Endothelial cell (in vitro differentiated cells): Measurements from ENCODE around the gene RPS6KA2. TPM values are rescaled to one million over a fixed set of nuclear protein-coding genes. Genes with fewer than 3 reads are reported as not detected.
A peak's percentile ranks its signal among the peaks of the same experiment; 100 is the strongest.

Source experiments
- DNase-seq: peaks from one replicate; pipeline ENCODE4 v3.0.0; 2021; ENCODE audit warnings: low spot score
- H3K27ac Mint-ChIP-seq: one replicate; pipeline ENCODE4 v1.8.0; 2021; ENCODE audit warnings: mixed read lengths, inconsistent platforms; ENCODE audit not compliant: unreplicated experiment
- H3K27me3 Mint-ChIP-seq: one replicate; pipeline ENCODE4 v1.8.0; 2021; ENCODE audit warnings: mild to moderate bottlenecking, moderate library complexity, mixed read lengths, inconsistent platforms; ENCODE audit not compliant: unreplicated experiment
- H3K36me3 Mint-ChIP-seq: one replicate; pipeline ENCODE4 v1.8.0; 2021; ENCODE audit warnings: mild to moderate bottlenecking, low read depth, mixed read lengths, inconsistent platforms; ENCODE audit not compliant: unreplicated experiment
- H3K4me1 Mint-ChIP-seq: one replicate; pipeline ENCODE4 v1.8.0; 2021; ENCODE audit warnings: mild to moderate bottlenecking, mixed read lengths, inconsistent platforms; ENCODE audit not compliant: unreplicated experiment
- H3K4me3 Mint-ChIP-seq: one replicate; pipeline ENCODE4 v1.8.0; 2021; ENCODE audit warnings: mild to moderate bottlenecking, mixed read lengths, inconsistent platforms; ENCODE audit not compliant: unreplicated experiment
- H3K9me3 Mint-ChIP-seq: one replicate; pipeline ENCODE4 v1.8.0; 2021; ENCODE audit warnings: mixed read lengths, inconsistent platforms; ENCODE audit not compliant: unreplicated experiment
- CTCF ChIP-seq: fragments of 200-600 bp; sonication (generic); IDR thresholded peaks from one replicate; pipeline ENCODE4 v1.5.0; 2021; ENCODE audit warnings: antibody characterized with exemption; ENCODE audit not compliant: unreplicated experiment
- total RNA-seq: library from RNA; stranded (reverse); fragmentation: NEBNext Ultra II Directional; extraction: Animal tissue kit (Norgen Biotek cat#: 25700); gene quantifications from one replicate; pipeline ENCODE4 v1.2.1, GENCODE V29; 2021; ENCODE audit not compliant: unreplicated experiment

The RPS6KA2 gene
- total RNA-seq, 1 donor from 2014 or later = 105 TPM

GRCh38 chr6:166439366-166440091 lies 187.5 kb downstream of the RPS6KA2 start:
- no peak for TF ChIP-seq CTCF
- Mint-ChIP-seq H3K4me3 (no peak overlapping the region), H3K27ac (no peak overlapping the region), H3K9me3 (no peaks in the 10 kb centered on the region), H3K36me3 (peaks cover 30% of the 10 kb centered on the region), H3K4me1 (peaks cover 9% of the 10 kb centered on the region), H3K27me3 (peaks cover 4% of the 10 kb centered on the region)
- DNase-seq = no peak

- H3K4me1 Mint-ChIP-seq = peaks cover 9% of the 10 kb centered on the region
- H3K27ac Mint-ChIP-seq = no peak overlapping the region
- DNase-seq = no peak
- no peak for TF ChIP-seq CTCF
- H3K36me3 Mint-ChIP-seq = peaks cover 34% of the 10 kb centered on the region
- peak overlapping the region; percentile 50 for H3K4me3 Mint-ChIP-seq
- H3K27me3 Mint-ChIP-seq = peaks cover 4% of the 10 kb centered on the region
- no peaks in the 10 kb centered on the region for H3K9me3 Mint-ChIP-seq
These were observed 188.7 kb downstream of the RPS6KA2 start for GRCh38 chr6:166438211-166438861.

- DNase-seq = no peak
- TF ChIP-seq CTCF = peak; percentile 14
- H3K36me3 Mint-ChIP-seq = peaks cover 34% of the 10 kb centered on the region
- H3K27me3 Mint-ChIP-seq = peaks cover 4% of the 10 kb centered on the region
- H3K9me3 Mint-ChIP-seq = no peaks in the 10 kb centered on the region
- no peak overlapping the region for H3K4me3 Mint-ChIP-seq
- H3K4me1 Mint-ChIP-seq = peaks cover 9% of the 10 kb centered on the region
- no peak overlapping the region for H3K27ac Mint-ChIP-seq
These were observed 189.4 kb downstream of the RPS6KA2 start for GRCh38 chr6:166437661-166438060.

DNA sequence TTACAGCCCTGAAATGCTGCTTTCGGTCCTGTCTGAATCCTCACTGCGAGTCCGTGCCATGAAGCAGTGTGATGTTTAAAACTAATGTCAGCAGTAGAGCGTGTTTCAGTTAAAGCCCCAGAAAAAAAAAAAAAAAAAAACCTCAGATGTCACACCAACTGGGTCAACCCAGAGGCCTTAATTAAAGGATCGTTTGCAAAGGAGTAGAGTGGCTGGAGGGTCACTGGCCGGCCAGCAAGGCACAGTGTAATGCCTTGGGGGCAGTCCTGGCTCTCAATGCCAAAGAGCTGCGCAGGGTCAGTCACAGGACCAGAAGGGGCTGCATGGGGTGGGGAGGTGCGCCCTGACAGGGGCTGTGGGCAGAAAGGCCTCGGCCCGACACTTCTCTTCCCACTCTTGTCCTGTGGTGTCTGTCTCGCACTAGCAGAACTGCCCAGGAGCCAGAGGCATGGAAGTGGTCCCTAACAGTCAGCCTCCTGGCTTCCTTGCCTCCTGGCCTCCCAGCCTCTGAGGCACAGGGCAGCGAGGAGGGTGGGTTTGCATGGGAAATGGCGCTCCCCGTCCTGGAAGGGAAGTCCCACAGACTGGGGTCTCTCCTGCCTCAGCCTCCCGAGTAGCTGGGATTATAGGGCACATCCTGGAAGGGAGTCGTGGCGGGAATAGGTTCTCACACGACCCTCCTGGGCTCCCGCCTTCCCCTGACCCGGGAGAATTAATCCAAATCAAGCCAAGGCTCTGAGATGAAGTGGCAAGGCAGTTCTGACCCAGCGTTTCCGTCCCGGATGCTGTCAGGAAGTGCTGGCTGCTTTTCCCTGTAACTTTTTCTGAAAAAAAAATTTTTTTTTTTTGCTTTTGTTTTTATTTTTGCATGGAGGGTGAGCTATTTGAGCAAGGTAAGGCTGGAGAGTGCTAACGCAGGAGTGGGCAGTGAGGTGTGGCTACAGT lies 190.6 kb downstream of the RPS6KA2 start:
- no peak for DNase-seq
- peak overlapping the region; percentile 61 for H3K27ac Mint-ChIP-seq
- no peak for TF ChIP-seq CTCF
- H3K27me3 Mint-ChIP-seq = peaks cover 10% of the 10 kb centered on the region
- peak overlapping the region; percentile 37 for H3K4me3 Mint-ChIP-seq
- H3K9me3 Mint-ChIP-seq = no peaks in the 10 kb centered on the region
- peaks cover 38% of the 10 kb centered on the region for H3K36me3 Mint-ChIP-seq
- H3K4me1 Mint-ChIP-seq = peaks cover 9% of the 10 kb centered on the region
